ENCODE results near the gene PIGQ. TPM values are rescaled to one million over a fixed set of nuclear protein-coding genes. Genes with fewer than 3 reads are reported as not detected.

The PIGQ gene
- total and polyA plus RNA-seq, 2 of the 13 experiments (the other 11 are each of a cell fraction or from before 2014, with no cell fraction given) = 7.7 to 19.7 TPM

- TF ChIP-seq HNRNPH1 (optimal IDR thresholded peaks at IDR 0.05; ENCODE audit: low read depth, low read length) (no peak), ZNF512 (CRISPR knock-in tag; IDR thresholded peaks at IDR 0.05) (no peak), ZSCAN30 (CRISPR knock-in tag; IDR thresholded peaks at IDR 0.05) (no peak), POGK (CRISPR knock-in tag; conservative IDR thresholded peaks at IDR 0.05) (peak; percentile 45; the same call in 1 of the 2 replicates), SIX4 (CRISPR knock-in tag; IDR thresholded peaks at IDR 0.05) (no peak), DMAP1 (CRISPR knock-in tag; IDR thresholded peaks at IDR 0.05) (no peak), TFAP4 (IDR thresholded peaks at IDR 0.05; ENCODE audit: borderline replicate concordance, low read depth) (peak; percentile 98), TBX2 (CRISPR knock-in tag; IDR thresholded peaks at IDR 0.05; ENCODE audit: borderline replicate concordance) (peak; percentile 99), RXRB (CRISPR knock-in tag; IDR thresholded peaks at IDR 0.05; ENCODE audit: borderline replicate concordance) (peak; percentile 94), SNAPC2 (CRISPR knock-in tag; IDR thresholded peaks at IDR 0.05) (peak; percentile 68; the same call in 1 of the 2 replicates), NONO (IDR thresholded peaks at IDR 0.05) (no peak), NONO (CRISPR knock-in tag; conservative IDR thresholded peaks at IDR 0.05) (peak; percentile 82; the same call in 1 of the 2 replicates), SSRP1 (CRISPR knock-in tag; IDR thresholded peaks at IDR 0.05) (no peak), TARDBP (CRISPR knock-in tag; IDR thresholded peaks at IDR 0.05) (peak; percentile 96), ARNT2 (CRISPR knock-in tag; IDR thresholded peaks at IDR 0.05; ENCODE audit: low read depth) (no peak), YY1 (IDR thresholded peaks at IDR 0.05; ENCODE audit: insufficient read depth, insufficient replicate concordance, low read depth, low read length) (no peak), SNAPC4 (CRISPR knock-in tag; IDR thresholded peaks at IDR 0.05) (no peak), XRCC5 (optimal IDR thresholded peaks at IDR 0.05; ENCODE audit: low read length) (peak; percentile 69), SKI (IDR thresholded peaks at IDR 0.05; ENCODE audit: partially characterized antibody) (peak; percentile 87), TP53 (CRISPR knock-in tag; conservative IDR thresholded peaks at IDR 0.05) (no peak), ZNF232 (CRISPR knock-in tag; IDR thresholded peaks at IDR 0.05; ENCODE audit: borderline replicate concordance) (no peak), ZNF766 (CRISPR knock-in tag; IDR thresholded peaks at IDR 0.05; ENCODE audit: borderline replicate concordance) (no peak)
Measured at GRCh38 chr16:558298-559020, 11.3 kb upstream of the PIGQ start (continued).

All from HepG2 (cell line).